NB4 (cell line): ENCODE results near the gene NANP.
"Not testable (repeated sequence)": the region's sequence is repeated elsewhere in the genome, so short reads cannot be mapped to it uniquely, and the experiment has no call there.

Experiments used
- DNase-seq: peaks from one replicate; pipeline ENCODE4 v3.0.0; 2010; ENCODE audit warnings: low read depth
- H3K4me3 ChIP-seq: one replicate; pipeline ENCODE4 v1.5.1; 2011; ENCODE audit warnings: mild to moderate bottlenecking, low read depth, low read length, moderate library complexity
- CTCF ChIP-seq: IDR thresholded peaks from one replicate; pipeline ENCODE4 v1.5.1; 2012; ENCODE audit warnings: low read depth, low read length
- MAX ChIP-seq: IDR thresholded peaks from 2 replicates; pipeline ENCODE4 v1.6.1; 2011; ENCODE audit warnings: low read depth, low read length
- MYC ChIP-seq: IDR thresholded peaks from 2 replicates; pipeline ENCODE4 v1.6.1; 2011; ENCODE audit warnings: low read depth, low read length
- POLR2A ChIP-seq: IDR thresholded peaks from 2 replicates; pipeline ENCODE4 v1.6.1; 2011; ENCODE audit warnings: mild to moderate bottlenecking; ENCODE audit not compliant: insufficient read length; ENCODE audit errors: extremely low read depth

NANP gene

GRCh38 chr20:25584905-25585704, 38.7 kb downstream of the NANP start, which contains the start of gene NINL:
TSS of gene NINL (minus strand) at chr20:25585531. CDS start at chr20:25526587, 58,944 bp downstream.
- no peak within 1 kb of the TSS for H3K4me3 ChIP-seq
- DNase-seq = no peak
- no peak for TF ChIP-seq CTCF
- TF ChIP-seq MYC = no peak
- TF ChIP-seq POLR2A = no peak
- TF ChIP-seq MAX = no peak

- not testable (repeated sequence) for H3K4me3 ChIP-seq, DNase-seq
Measured at GRCh38 chr20:25583607-25584006, 40.2 kb downstream of the NANP start.

- H3K4me3 ChIP-seq = no peak overlapping the region
- no peak for TF ChIP-seq CTCF
- no peak for TF ChIP-seq POLR2A
- no peak for TF ChIP-seq MAX
- no peak for TF ChIP-seq MYC
- DNase-seq = no peak
Measured at GRCh38 chr20:25580711-25581110, 43.1 kb downstream of the NANP start.

GRCh38 chr20:25579081-25579770, 44.6 kb downstream of the NANP start:
- TF ChIP-seq CTCF (no peak), POLR2A (no peak), MAX (no peak), MYC (no peak)
- no peak overlapping the region for H3K4me3 ChIP-seq
- DNase-seq = no peak

GRCh38 chr20:25576783-25577530, 46.9 kb downstream of the NANP start:
- no peak overlapping the region for H3K4me3 ChIP-seq
- no peak for TF ChIP-seq CTCF
- TF ChIP-seq MYC = no peak
- TF ChIP-seq POLR2A = no peak
- no peak for TF ChIP-seq MAX
- DNase-seq = no peak

GRCh38 chr20:25574411-25574810, 49.4 kb downstream of the NANP start:
- H3K4me3 ChIP-seq = no peak overlapping the region
- peak; percentile 44 for DNase-seq
- peak; percentile 16 for TF ChIP-seq CTCF
- TF ChIP-seq MYC = no peak
